Stimulated activated naive CD8-positive, alpha-beta T cell treated with anti-CD3 and anti-CD28 coated beads, Interleukin-15, Interleukin-2, amounts not matched to agents 100 ng/mL and 50 ng/mL, for 24 hours (primary cell): ENCODE measurements around the gene LHFPL3.

ENCODE experiments used
- H3K27ac Mint-ChIP-seq: one replicate; pipeline ENCODE4 v1.8.0; 2021; ENCODE audit warnings: mild to moderate bottlenecking, mixed read lengths
- H3K27me3 Mint-ChIP-seq: one replicate; pipeline ENCODE4 v1.8.0; 2021; ENCODE audit warnings: mixed read lengths
- H3K36me3 Mint-ChIP-seq: one replicate; pipeline ENCODE4 v1.8.0; 2021; ENCODE audit warnings: low read depth, mixed read lengths
- H3K4me1 Mint-ChIP-seq: one replicate; pipeline ENCODE4 v1.8.0; 2021; ENCODE audit warnings: low read depth, mixed read lengths
- H3K4me3 Mint-ChIP-seq: one replicate; pipeline ENCODE4 v1.8.0; 2021; ENCODE audit warnings: mild to moderate bottlenecking, mixed read lengths
- H3K9me3 Mint-ChIP-seq: one replicate; pipeline ENCODE4 v1.8.0; 2021; ENCODE audit warnings: mixed read lengths

Gene LHFPL3

DNA sequence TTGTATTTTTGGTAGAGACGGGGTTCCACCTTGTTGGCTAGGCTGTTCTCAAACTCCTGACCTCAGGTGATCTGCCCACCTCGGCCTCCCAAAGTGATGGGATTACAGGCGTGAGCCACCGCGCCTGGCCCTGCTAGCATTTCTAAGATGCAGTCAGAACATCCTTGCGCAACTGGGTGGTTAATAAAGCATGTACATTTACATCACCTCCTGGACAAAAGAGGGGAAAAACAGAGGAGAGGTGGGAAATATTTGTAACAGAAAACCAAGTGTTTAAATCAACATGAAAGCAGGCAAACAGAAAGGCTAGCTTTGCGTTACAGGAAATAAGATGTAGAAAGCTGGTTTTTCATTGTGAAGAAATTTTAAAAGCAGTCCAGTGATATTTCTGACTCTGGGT lies 464.7 kb downstream of the LHFPL3 start:
- no peaks in the 10 kb centered on the region for H3K4me1 Mint-ChIP-seq
- H3K27ac Mint-ChIP-seq: no peak overlapping the region
- no peak overlapping the region for H3K4me3 Mint-ChIP-seq
- H3K36me3 Mint-ChIP-seq: no peaks in the 10 kb centered on the region
- peaks cover 27% of the 10 kb centered on the region for H3K27me3 Mint-ChIP-seq
- no peaks in the 10 kb centered on the region for H3K9me3 Mint-ChIP-seq

DNA sequence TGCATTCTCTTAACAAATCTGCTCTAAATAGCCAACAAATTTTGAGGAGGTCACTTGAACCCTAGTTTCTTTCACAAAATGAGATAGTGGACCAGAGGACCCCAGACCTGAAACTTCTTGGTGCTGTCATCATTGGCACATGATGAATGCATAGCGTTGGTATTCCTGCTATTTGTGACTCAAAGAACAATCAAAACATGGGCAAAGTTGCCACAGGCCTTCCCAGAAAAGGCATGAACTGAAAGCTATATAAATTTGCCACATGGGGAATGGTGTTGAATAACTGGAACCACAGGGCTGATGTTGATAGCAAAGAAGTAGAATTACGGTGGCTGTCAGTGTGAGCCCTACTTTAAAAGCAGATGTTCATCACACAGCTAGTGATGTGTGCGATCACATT lies 465.8 kb downstream of the LHFPL3 start:
- Mint-ChIP-seq H3K27me3 (peaks cover 27% of the 10 kb centered on the region), H3K27ac (no peak overlapping the region), H3K9me3 (no peaks in the 10 kb centered on the region), H3K4me3 (no peak overlapping the region), H3K4me1 (no peaks in the 10 kb centered on the region), H3K36me3 (no peaks in the 10 kb centered on the region)

DNA sequence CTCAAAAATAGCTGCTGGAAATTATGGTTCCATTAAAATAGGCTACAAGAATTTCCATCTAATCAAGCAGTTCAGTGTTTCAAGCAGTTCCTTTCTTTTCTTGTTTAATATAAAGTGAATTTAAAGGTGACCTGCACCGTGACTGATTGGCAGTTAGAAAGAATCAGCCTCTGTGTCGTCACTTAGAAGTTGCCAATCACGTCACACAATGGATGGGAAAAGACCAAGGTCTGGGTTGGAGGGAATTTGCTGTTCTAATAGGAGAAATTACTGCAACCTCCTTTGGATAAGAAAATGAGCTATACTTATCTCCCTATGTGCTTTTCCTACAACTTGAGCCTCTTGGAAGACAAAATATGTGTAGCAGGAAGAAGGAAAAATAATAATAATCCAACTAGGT lies 466.2 kb downstream of the LHFPL3 start:
- Mint-ChIP-seq H3K27me3 (peaks cover 28% of the 10 kb centered on the region), H3K4me1 (no peaks in the 10 kb centered on the region), H3K27ac (no peak overlapping the region), H3K9me3 (no peaks in the 10 kb centered on the region), H3K36me3 (no peaks in the 10 kb centered on the region), H3K4me3 (no peak overlapping the region)

DNA sequence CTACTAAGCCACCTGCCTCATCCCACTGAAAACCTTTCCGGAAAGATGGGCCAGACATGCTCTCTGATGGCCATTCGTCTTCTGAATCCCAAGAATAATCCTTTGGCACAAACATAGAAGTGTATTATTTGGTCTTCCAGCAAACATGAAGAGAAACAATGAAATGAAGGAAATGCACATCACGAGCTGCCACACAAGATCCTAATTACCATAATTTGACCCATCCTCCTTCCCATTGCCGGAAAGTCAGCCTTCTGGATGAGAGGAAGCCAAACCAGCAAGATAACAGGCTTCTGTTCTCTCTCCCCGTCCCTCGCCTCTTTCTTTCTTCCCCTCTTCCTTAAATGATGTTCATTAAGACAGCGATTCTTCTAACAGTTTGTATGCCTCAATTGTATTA lies 466.7 kb downstream of the LHFPL3 start:
- H3K4me1 Mint-ChIP-seq: no peaks in the 10 kb centered on the region
- peaks cover 30% of the 10 kb centered on the region for H3K27me3 Mint-ChIP-seq
- no peaks in the 10 kb centered on the region for H3K36me3 Mint-ChIP-seq
- H3K27ac Mint-ChIP-seq: no peak overlapping the region
- no peak overlapping the region for H3K4me3 Mint-ChIP-seq
- no peaks in the 10 kb centered on the region for H3K9me3 Mint-ChIP-seq

DNA sequence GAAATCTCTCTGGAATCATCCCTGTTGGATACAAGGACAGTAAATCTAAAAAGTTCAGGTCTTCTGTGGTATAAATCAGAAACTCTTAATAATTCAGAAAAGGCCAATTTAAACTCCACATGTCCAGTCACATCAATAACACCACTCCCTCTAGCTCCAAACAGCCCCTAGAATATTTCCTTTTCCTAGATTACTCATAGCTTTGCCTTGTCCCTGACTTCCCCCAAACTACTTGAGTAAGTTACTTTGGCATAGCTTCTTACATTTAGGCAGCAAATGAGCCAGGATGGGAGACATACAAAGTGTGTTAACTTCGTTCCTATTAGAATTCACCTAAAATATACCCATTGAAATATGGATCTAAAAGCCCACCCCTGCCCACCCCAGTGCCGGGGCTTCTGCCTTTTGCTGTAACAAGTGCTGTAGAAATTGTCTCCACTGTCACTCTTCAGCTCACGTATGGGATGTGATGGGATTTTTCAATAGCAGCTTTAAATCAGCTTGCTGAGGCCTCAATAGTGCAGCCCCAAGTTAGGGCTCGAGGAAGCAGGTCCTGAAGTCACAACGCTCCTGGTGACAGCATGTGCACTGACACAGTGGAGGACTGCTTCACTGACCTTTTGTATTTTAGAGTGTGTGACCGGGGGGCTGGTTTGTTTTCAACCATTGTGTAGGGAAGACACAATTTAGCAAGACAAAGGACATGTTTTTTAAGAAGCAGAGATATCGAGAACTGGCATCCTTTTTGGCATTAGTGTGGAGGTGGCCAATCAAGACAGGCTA lies 467.4 kb downstream of the LHFPL3 start:
- H3K36me3 Mint-ChIP-seq: no peaks in the 10 kb centered on the region
- H3K9me3 Mint-ChIP-seq: no peaks in the 10 kb centered on the region
- no peak overlapping the region for H3K4me3 Mint-ChIP-seq
- peaks cover 23% of the 10 kb centered on the region for H3K27me3 Mint-ChIP-seq
- no peak overlapping the region for H3K27ac Mint-ChIP-seq
- no peaks in the 10 kb centered on the region for H3K4me1 Mint-ChIP-seq

DNA sequence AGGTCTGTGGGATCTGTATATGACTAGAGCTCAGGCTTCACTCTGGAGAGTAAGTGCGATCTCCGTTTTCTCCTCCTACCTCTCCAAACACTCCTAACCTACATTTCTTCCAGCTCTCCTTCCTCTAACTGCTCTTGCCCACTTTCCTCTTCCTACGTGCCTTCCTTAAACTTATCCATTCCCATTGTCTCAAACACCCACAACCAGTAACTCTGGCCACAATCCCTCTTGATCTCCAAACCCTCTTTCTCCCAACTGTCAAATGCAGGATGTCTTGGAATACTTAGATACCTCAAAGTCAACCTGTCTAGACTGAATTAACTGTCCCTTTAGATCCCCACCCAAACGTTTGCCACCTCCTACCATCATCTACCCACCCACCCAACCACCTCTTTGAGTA lies 471.9 kb downstream of the LHFPL3 start:
- Mint-ChIP-seq H3K9me3 (no peaks in the 10 kb centered on the region), H3K27ac (no peak overlapping the region), H3K4me1 (no peaks in the 10 kb centered on the region), H3K4me3 (no peak overlapping the region), H3K36me3 (no peaks in the 10 kb centered on the region), H3K27me3 (peaks cover 19% of the 10 kb centered on the region)

DNA sequence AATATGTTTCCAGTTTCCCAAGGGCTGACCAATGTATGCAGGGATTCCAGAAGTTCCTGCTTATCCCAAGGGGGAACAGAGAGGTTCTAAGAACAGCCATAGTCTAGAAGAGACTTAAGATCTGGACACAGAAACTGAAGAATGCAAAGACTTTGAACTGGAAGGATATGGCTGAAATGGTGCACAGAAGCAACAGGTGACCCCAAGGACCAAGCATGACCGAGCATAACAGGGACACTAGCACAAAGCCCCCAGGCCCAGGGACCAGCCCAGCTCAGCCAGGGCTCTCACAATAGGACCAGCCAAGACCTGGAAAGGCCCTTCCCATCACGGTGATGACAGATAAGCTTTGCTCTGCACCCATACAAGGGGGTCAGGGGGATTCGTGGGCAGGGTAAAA lies 472.6 kb downstream of the LHFPL3 start:
- Mint-ChIP-seq H3K27ac (no peak overlapping the region), H3K9me3 (no peaks in the 10 kb centered on the region), H3K27me3 (peaks cover 18% of the 10 kb centered on the region), H3K36me3 (no peaks in the 10 kb centered on the region), H3K4me1 (no peaks in the 10 kb centered on the region), H3K4me3 (no peak overlapping the region)

DNA sequence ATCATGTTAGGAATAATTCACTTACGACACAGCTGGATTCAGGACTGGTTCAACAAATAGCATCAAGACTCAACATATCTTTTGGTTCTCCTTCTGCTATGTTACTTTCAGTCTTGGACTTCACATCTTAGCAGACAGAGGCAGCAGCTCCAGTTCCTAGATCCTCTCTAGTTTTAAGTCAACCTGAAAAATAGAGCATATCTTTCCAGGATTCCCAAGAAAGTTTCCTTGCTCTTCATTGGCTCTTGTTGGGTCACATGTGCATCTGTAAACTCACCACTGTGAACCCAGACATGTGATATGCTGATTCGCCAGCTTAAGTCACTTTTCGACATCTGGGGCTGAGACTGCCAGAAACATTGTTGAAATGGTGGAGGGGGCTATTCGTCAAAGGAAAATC lies 475.5 kb downstream of the LHFPL3 start:
- Mint-ChIP-seq H3K27ac (no peak overlapping the region), H3K36me3 (no peaks in the 10 kb centered on the region), H3K9me3 (no peaks in the 10 kb centered on the region), H3K4me3 (no peak overlapping the region), H3K4me1 (no peaks in the 10 kb centered on the region), H3K27me3 (peaks cover 33% of the 10 kb centered on the region)

DNA sequence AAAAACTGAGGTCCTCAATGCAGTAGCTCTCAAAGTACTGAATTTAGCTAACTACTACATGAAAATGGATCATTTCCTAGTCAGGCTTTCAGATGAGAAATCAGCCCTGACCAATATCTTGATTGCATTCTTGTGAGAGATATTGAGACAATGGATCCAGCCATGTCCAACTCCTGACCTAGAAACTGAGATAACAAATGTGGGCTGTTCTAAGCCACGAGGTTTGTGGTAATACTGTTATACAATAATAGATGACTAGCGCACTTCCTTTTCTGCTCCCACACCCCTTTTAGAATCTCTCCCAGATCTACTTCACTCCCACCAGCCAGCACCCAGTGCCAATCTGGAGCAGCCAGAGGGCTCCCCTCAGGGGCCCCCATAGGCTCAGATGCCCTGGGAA lies 476.3 kb downstream of the LHFPL3 start:
- H3K36me3 Mint-ChIP-seq: no peaks in the 10 kb centered on the region
- no peaks in the 10 kb centered on the region for H3K4me1 Mint-ChIP-seq
- no peak overlapping the region for H3K27ac Mint-ChIP-seq
- H3K27me3 Mint-ChIP-seq: peaks cover 32% of the 10 kb centered on the region
- no peaks in the 10 kb centered on the region for H3K9me3 Mint-ChIP-seq
- H3K4me3 Mint-ChIP-seq: no peak overlapping the region

DNA sequence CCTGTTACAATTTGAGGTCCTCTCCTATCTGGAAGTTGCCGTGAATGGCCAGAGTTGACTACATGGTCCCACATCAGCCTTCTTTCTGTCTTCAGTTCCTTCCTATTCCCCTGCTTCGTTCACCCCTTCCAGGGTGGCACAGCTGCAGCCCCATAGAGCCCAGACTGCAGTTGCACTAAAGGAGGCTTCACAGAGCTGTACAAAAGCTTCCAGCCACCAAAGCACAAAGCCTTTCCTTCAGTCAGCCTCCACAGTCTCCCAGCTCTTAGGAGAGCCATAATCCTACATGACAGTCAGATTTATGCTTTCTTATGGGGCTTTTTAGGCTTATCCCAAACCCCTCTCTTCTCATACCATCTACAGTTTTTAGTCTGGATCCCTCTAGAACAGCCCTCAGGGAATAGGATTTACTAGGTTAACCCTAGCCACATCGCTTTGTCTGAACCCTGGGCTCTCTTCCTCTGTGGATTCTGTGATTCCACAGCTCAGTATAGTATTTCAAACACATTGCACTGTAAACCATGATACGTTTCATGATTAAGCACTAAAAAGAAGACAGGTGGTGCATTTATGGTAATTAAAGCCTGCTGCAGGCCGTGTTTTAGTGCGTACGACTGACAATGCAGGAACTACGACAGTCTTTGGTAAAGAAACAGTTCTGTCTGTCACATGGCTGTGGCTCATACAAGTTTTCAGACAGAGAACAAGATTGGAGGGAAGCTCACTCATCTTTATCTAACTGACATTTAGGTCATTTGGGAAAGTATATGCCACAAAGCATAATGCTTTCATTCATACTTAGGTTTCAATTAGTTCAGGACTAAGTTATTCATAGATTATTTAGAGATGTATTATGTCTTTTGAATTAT lies 477.3 kb downstream of the LHFPL3 start:
- Mint-ChIP-seq H3K27me3 (peaks cover 38% of the 10 kb centered on the region), H3K27ac (no peak overlapping the region), H3K4me3 (no peak overlapping the region), H3K9me3 (no peaks in the 10 kb centered on the region), H3K36me3 (no peaks in the 10 kb centered on the region), H3K4me1 (no peaks in the 10 kb centered on the region)

DNA sequence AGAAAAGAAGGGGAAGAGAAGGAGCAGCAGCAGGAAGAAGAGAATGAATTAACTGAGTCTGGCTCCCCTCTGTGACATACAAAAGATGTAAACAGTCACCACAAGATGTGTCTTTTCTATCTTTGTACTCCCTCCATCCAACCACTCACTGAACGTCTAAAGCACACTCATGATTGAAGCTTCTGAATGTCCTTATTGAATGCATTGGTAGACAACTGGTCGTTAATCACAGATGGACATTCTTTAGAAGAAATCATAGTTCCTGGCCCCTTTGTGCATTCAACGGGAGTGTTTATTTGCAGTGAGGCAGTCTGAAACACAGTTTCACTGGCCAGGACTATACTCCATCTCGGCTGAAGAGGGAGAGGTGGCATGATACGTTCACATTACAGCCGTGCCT lies 479.3 kb downstream of the LHFPL3 start:
- Mint-ChIP-seq H3K4me1 (no peaks in the 10 kb centered on the region), H3K27me3 (peaks cover 34% of the 10 kb centered on the region), H3K4me3 (no peak overlapping the region), H3K9me3 (no peaks in the 10 kb centered on the region), H3K27ac (no peak overlapping the region), H3K36me3 (no peaks in the 10 kb centered on the region)

DNA sequence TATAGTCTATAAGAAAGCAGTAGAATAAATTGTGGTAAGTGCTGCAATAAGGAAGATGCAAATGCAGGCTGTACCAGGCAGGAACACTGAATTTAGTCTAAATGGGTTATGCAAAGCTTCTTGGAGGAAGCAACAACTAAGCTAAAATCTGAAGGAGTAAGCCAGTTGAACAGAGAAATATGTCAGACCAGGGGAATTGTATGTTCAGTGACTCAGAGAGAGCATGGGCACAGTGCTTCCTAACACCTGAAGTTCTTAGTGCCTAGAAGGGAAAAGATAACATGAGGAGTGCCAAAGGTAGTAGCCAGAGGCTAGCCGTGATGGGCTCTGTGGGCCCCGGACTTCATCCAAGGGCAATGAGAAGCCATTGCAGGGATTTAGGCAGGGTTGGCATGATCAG lies 481.5 kb downstream of the LHFPL3 start:
- H3K36me3 Mint-ChIP-seq: no peaks in the 10 kb centered on the region
- H3K27me3 Mint-ChIP-seq: peaks cover 24% of the 10 kb centered on the region
- H3K4me1 Mint-ChIP-seq: no peaks in the 10 kb centered on the region
- H3K4me3 Mint-ChIP-seq: no peak overlapping the region
- no peak overlapping the region for H3K27ac Mint-ChIP-seq
- no peaks in the 10 kb centered on the region for H3K9me3 Mint-ChIP-seq

DNA sequence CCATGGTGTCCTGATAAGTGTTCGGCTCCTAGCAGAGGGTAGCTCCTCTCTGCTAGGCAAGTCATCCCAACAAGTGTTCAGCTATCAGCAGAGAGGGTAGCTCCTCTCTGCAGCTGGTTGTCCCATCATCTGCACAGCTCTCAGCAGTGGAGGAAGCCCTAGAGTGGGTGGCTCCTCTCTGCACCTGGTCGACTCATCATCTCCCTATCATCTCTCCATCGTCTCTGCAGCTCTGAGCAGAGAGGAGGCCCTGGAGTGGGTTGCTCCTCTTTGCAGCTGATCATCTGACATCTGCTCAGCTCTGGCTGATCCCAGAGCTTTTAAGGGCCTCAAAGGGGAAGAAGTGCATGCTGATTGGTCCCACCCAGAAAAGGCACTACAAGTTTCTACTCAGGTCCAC lies 485.7 kb downstream of the LHFPL3 start:
- Mint-ChIP-seq H3K27me3 (peaks cover 11% of the 10 kb centered on the region), H3K36me3 (no peaks in the 10 kb centered on the region), H3K27ac (no peak overlapping the region), H3K4me3 (no peak overlapping the region), H3K9me3 (no peaks in the 10 kb centered on the region), H3K4me1 (no peaks in the 10 kb centered on the region)

DNA sequence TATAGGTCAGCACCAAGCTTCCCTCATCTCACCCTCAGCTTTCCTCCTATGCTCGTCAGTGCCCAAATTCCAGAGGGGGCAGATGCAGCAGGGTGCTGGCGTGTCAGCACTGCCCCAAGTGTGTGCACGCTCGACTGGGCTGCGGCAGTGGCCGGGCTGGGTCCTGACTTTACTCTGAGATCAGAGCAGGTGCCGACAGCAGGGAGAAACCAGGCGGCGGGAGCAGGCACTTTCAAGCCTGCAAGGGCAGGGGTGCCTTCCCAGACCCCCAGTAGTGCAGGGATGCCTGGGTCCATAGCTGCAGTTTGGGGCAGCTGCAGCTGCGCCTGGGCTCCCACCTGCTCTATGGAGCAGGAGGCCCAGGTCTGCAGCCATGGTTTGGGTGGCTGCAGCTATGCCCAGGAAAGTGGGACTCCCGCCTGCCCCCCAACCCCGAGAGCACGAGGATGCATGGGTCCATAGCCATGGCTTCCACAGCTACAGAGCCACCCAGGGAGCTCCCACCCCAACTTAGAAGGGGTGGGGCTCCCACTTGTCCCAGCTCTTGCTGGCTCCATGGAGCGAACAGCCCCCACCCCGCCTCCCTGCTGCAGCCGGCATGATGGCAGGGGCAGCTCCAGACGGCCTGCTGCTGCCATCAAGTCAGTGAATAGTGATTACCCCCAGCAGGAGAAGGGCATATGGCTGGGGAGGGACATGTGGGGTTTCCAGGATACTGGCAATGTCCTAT lies 486.4 kb downstream of the LHFPL3 start:
- no peaks in the 10 kb centered on the region for H3K9me3 Mint-ChIP-seq
- no peaks in the 10 kb centered on the region for H3K4me1 Mint-ChIP-seq
- H3K4me3 Mint-ChIP-seq: no peak overlapping the region
- no peak overlapping the region for H3K27ac Mint-ChIP-seq
- no peaks in the 10 kb centered on the region for H3K36me3 Mint-ChIP-seq
- H3K27me3 Mint-ChIP-seq: peaks cover 9% of the 10 kb centered on the region

DNA sequence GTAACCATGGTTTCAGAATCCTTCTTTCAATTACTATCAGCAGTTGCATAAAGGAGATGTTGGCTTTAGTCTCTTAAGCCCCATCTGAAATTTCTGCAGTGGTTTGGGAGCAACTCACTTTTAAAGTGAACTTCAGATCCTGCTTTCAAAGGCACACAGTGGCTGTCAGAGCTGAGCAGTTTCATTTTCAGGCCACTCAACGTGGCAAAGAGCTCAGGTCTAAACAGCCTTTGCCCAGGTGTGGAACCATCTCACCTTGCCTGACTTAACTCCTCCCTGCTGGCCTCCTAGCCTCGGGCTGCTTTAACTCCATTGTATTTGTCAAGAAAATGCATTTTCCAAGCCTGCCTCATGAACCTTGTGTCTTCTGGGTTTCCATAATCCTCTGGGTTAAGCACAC lies 488.1 kb downstream of the LHFPL3 start:
- H3K27me3 Mint-ChIP-seq: peaks cover 3% of the 10 kb centered on the region
- no peak overlapping the region for H3K27ac Mint-ChIP-seq
- no peaks in the 10 kb centered on the region for H3K36me3 Mint-ChIP-seq
- no peak overlapping the region for H3K4me3 Mint-ChIP-seq
- no peaks in the 10 kb centered on the region for H3K4me1 Mint-ChIP-seq
- H3K9me3 Mint-ChIP-seq: no peaks in the 10 kb centered on the region
